ENCODE results near the gene SURF1.
"Not testable (repeated sequence)": the region's sequence is repeated elsewhere in the genome, so short reads cannot be mapped to it uniquely, and the experiment has no call there.

SURF1 gene

GRCh38 chr9:133341369-133342068 is 14.8 kb downstream of the SURF1 start:
- H3K36me3 ChIP-seq (ENCODE audit: control insufficient read depth, insufficient read depth, low read length), result peaks cover 78% of the 10 kb centered on the region
- H3K9me3 ChIP-seq (ENCODE audit: control insufficient read depth, insufficient read depth, low read depth, low read length), result no peaks in the 10 kb centered on the region
- H3K4me3 ChIP-seq (ENCODE audit: low read depth, low read length), result no peak overlapping the region
- H3K9ac ChIP-seq (ENCODE audit: low read length), result no peak overlapping the region
- H3K4me1 ChIP-seq (ENCODE audit: control insufficient read depth, insufficient read depth, low read length), result peaks cover 8% of the 10 kb centered on the region
- no peak overlapping the region for H3K27ac ChIP-seq (ENCODE audit: low read depth, low read length)
- H3K27me3 ChIP-seq (ENCODE audit: control insufficient read depth, insufficient read depth, low read length), result no peaks in the 10 kb centered on the region

- Histone ChIP-seq H3K27me3 (ENCODE audit: control insufficient read depth, insufficient read depth, low read length) (no peaks in the 10 kb centered on the region), H3K27ac (ENCODE audit: low read depth, low read length) (no peak overlapping the region), H3K9ac (ENCODE audit: low read length) (no peak overlapping the region), H3K4me3 (ENCODE audit: low read depth, low read length) (no peak overlapping the region), H3K4me1 (ENCODE audit: control insufficient read depth, insufficient read depth, low read length) (peaks cover 6% of the 10 kb centered on the region; the same call in 1 of the 2 replicates), H3K9me3 (ENCODE audit: control insufficient read depth, insufficient read depth, low read depth, low read length) (no peaks in the 10 kb centered on the region), H3K36me3 (ENCODE audit: control insufficient read depth, insufficient read depth, low read length) (peaks cover 74% of the 10 kb centered on the region)
Measured at GRCh38 chr9:133340916-133341315, 15.4 kb downstream of the SURF1 start.

- Histone ChIP-seq H3K9ac (ENCODE audit: low read length) (no peak overlapping the region), H3K27ac (ENCODE audit: low read depth, low read length) (no peak overlapping the region), H3K4me3 (ENCODE audit: low read depth, low read length) (no peak overlapping the region), H3K4me1 (ENCODE audit: control insufficient read depth, insufficient read depth, low read length) (peaks cover 6% of the 10 kb centered on the region; the same call in 1 of the 2 replicates), H3K27me3 (ENCODE audit: control insufficient read depth, insufficient read depth, low read length) (no peaks in the 10 kb centered on the region), H3K36me3 (ENCODE audit: control insufficient read depth, insufficient read depth, low read length) (peaks cover 67% of the 10 kb centered on the region), H3K9me3 (ENCODE audit: control insufficient read depth, insufficient read depth, low read depth, low read length) (no peaks in the 10 kb centered on the region)
Measured at GRCh38 chr9:133340256-133340655, 16.0 kb downstream of the SURF1 start.

- H3K9me3 ChIP-seq (ENCODE audit: control insufficient read depth, insufficient read depth, low read depth, low read length), result no peaks in the 10 kb centered on the region
- no peak overlapping the region for H3K9ac ChIP-seq (ENCODE audit: low read length)
- H3K36me3 ChIP-seq (ENCODE audit: control insufficient read depth, insufficient read depth, low read length), result peaks cover 63% of the 10 kb centered on the region
- H3K4me3 ChIP-seq (ENCODE audit: low read depth, low read length), result no peak overlapping the region
- no peak overlapping the region for H3K27ac ChIP-seq (ENCODE audit: low read depth, low read length)
- no peaks in the 10 kb centered on the region for H3K27me3 ChIP-seq (ENCODE audit: control insufficient read depth, insufficient read depth, low read length)
- peaks cover 8% of the 10 kb centered on the region for H3K4me1 ChIP-seq (ENCODE audit: control insufficient read depth, insufficient read depth, low read length)
Measured at GRCh38 chr9:133339641-133340040, 16.6 kb downstream of the SURF1 start.

- H3K27ac ChIP-seq (ENCODE audit: low read depth, low read length), result peak within 1 kb of the TSS; percentile 89
- peak within 1 kb of the TSS; percentile 79 for H3K4me3 ChIP-seq (ENCODE audit: low read depth, low read length)
- no peaks in the 10 kb centered on the region for H3K27me3 ChIP-seq (ENCODE audit: control insufficient read depth, insufficient read depth, low read length)
- H3K9ac ChIP-seq (ENCODE audit: low read length), result peak within 1 kb of the TSS; percentile 94
- H3K36me3 ChIP-seq (ENCODE audit: control insufficient read depth, insufficient read depth, low read length), result peaks cover 63% of the 10 kb centered on the region
- H3K4me1 ChIP-seq (ENCODE audit: control insufficient read depth, insufficient read depth, low read length), result peaks cover 17% of the 10 kb centered on the region
- H3K9me3 ChIP-seq (ENCODE audit: control insufficient read depth, insufficient read depth, low read depth, low read length), result no peaks in the 10 kb centered on the region
Measured at GRCh38 chr9:133335924-133336811, 20.1 kb downstream of the SURF1 start, which contains the start of gene SURF6. TSS of gene SURF6 (minus strand) at chr9:133336188. CDS start at chr9:133336132, 56 bp downstream.

- peak overlapping the region; percentile 79 for H3K4me3 ChIP-seq (ENCODE audit: low read depth, low read length)
- peaks cover 63% of the 10 kb centered on the region for H3K36me3 ChIP-seq (ENCODE audit: control insufficient read depth, insufficient read depth, low read length)
- peak overlapping the region; percentile 89; the same call in 1 of the 2 replicates for H3K27ac ChIP-seq (ENCODE audit: low read depth, low read length)
- not testable (repeated sequence) for H3K9me3 ChIP-seq (ENCODE audit: control insufficient read depth, insufficient read depth, low read depth, low read length); H3K27me3 ChIP-seq (ENCODE audit: control insufficient read depth, insufficient read depth, low read length)
- peaks cover 17% of the 10 kb centered on the region for H3K4me1 ChIP-seq (ENCODE audit: control insufficient read depth, insufficient read depth, low read length)
- H3K9ac ChIP-seq (ENCODE audit: low read length), result peak overlapping the region; percentile 94
Measured at GRCh38 chr9:133334888-133335287, 21.4 kb downstream of the SURF1 start.

- peak overlapping the region; percentile 94 for H3K9ac ChIP-seq (ENCODE audit: low read length)
- H3K27me3 ChIP-seq (ENCODE audit: control insufficient read depth, insufficient read depth, low read length), result no peaks in the 10 kb centered on the region
- peak overlapping the region; percentile 89 for H3K27ac ChIP-seq (ENCODE audit: low read depth, low read length)
- H3K9me3 ChIP-seq (ENCODE audit: control insufficient read depth, insufficient read depth, low read depth, low read length), result no peaks in the 10 kb centered on the region
- peak overlapping the region; percentile 79 for H3K4me3 ChIP-seq (ENCODE audit: low read depth, low read length)
- peaks cover 58% of the 10 kb centered on the region for H3K36me3 ChIP-seq (ENCODE audit: control insufficient read depth, insufficient read depth, low read length)
- peaks cover 17% of the 10 kb centered on the region for H3K4me1 ChIP-seq (ENCODE audit: control insufficient read depth, insufficient read depth, low read length)
Measured at GRCh38 chr9:133334161-133334560, 22.1 kb downstream of the SURF1 start.

GRCh38 chr9:133333566-133333965 is 22.7 kb downstream of the SURF1 start:
- peak overlapping the region; percentile 65 for H3K9ac ChIP-seq (ENCODE audit: low read length)
- H3K27ac ChIP-seq (ENCODE audit: low read depth, low read length), result peak overlapping the region; percentile 89
- H3K4me3 ChIP-seq (ENCODE audit: low read depth, low read length), result peak overlapping the region; percentile 79
- H3K36me3 ChIP-seq (ENCODE audit: control insufficient read depth, insufficient read depth, low read length), result peaks cover 52% of the 10 kb centered on the region
- peaks cover 17% of the 10 kb centered on the region for H3K4me1 ChIP-seq (ENCODE audit: control insufficient read depth, insufficient read depth, low read length)
- H3K27me3 ChIP-seq (ENCODE audit: control insufficient read depth, insufficient read depth, low read length), result no peaks in the 10 kb centered on the region
- no peaks in the 10 kb centered on the region for H3K9me3 ChIP-seq (ENCODE audit: control insufficient read depth, insufficient read depth, low read depth, low read length)

- no peak overlapping the region for H3K27ac ChIP-seq (ENCODE audit: low read depth, low read length)
- H3K27me3 ChIP-seq (ENCODE audit: control insufficient read depth, insufficient read depth, low read length), result no peaks in the 10 kb centered on the region
- H3K9me3 ChIP-seq (ENCODE audit: control insufficient read depth, insufficient read depth, low read depth, low read length), result no peaks in the 10 kb centered on the region
- no peak overlapping the region for H3K9ac ChIP-seq (ENCODE audit: low read length)
- H3K4me1 ChIP-seq (ENCODE audit: control insufficient read depth, insufficient read depth, low read length), result peaks cover 17% of the 10 kb centered on the region
- no peak overlapping the region for H3K4me3 ChIP-seq (ENCODE audit: low read depth, low read length)
- H3K36me3 ChIP-seq (ENCODE audit: control insufficient read depth, insufficient read depth, low read length), result peaks cover 52% of the 10 kb centered on the region
Measured at GRCh38 chr9:133333011-133333410, 23.3 kb downstream of the SURF1 start.

- Histone ChIP-seq H3K9me3 (ENCODE audit: control insufficient read depth, insufficient read depth, low read depth, low read length) (no peaks in the 10 kb centered on the region), H3K27me3 (ENCODE audit: control insufficient read depth, insufficient read depth, low read length) (no peaks in the 10 kb centered on the region), H3K9ac (ENCODE audit: low read length) (no peak overlapping the region), H3K36me3 (ENCODE audit: control insufficient read depth, insufficient read depth, low read length) (peaks cover 52% of the 10 kb centered on the region), H3K4me1 (ENCODE audit: control insufficient read depth, insufficient read depth, low read length) (peaks cover 17% of the 10 kb centered on the region), H3K4me3 (ENCODE audit: low read depth, low read length) (no peak overlapping the region), H3K27ac (ENCODE audit: low read depth, low read length) (no peak overlapping the region)
Measured at GRCh38 chr9:133332381-133332730, 23.9 kb downstream of the SURF1 start.
